ENCODE data around the gene MTFR2.
"Not testable (repeated sequence)": the region's sequence is repeated elsewhere in the genome, so short reads cannot be mapped to it uniquely, and the experiment has no call there.

The MTFR2 gene

GRCh38 chr6:136236466-136237293, 13.4 kb downstream of the MTFR2 start:
- in situ Hi-C loops (cut with HindIII; ENCODE audit: low sequenced_read_pairs), result no loop called here

GRCh38 chr6:136235233-136235564, 14.9 kb downstream of the MTFR2 start:
- in situ Hi-C loops (cut with HindIII; ENCODE audit: low sequenced_read_pairs), result no loop called here

GRCh38 chr6:136232701-136233100, 17.4 kb downstream of the MTFR2 start:
- in situ Hi-C loops (cut with HindIII; ENCODE audit: low sequenced_read_pairs), result no loop called here

GRCh38 chr6:136230219-136230853, 19.8 kb downstream of the MTFR2 start:
- in situ Hi-C loops (cut with HindIII; ENCODE audit: low sequenced_read_pairs), result no loop called here

- in situ Hi-C loops (cut with HindIII; ENCODE audit: low sequenced_read_pairs), result no loop called here
Observed at GRCh38 chr6:136228814-136229213, 21.3 kb downstream of the MTFR2 start.

GRCh38 chr6:136226674-136227377, 23.3 kb downstream of the MTFR2 start:
- in situ Hi-C loops (cut with HindIII; ENCODE audit: low sequenced_read_pairs), result no loop called here

- in situ Hi-C loops (cut with HindIII; ENCODE audit: low sequenced_read_pairs), result no loop called here
Observed at GRCh38 chr6:136226027-136226673, 24.0 kb downstream of the MTFR2 start.

- in situ Hi-C loops (cut with HindIII; ENCODE audit: low sequenced_read_pairs), result no loop called here
Observed at GRCh38 chr6:136225496-136225895, 24.6 kb downstream of the MTFR2 start.

- in situ Hi-C loops (cut with HindIII; ENCODE audit: low sequenced_read_pairs), result not testable (repeated sequence)
Observed at GRCh38 chr6:136224974-136225373, 25.1 kb downstream of the MTFR2 start.

GRCh38 chr6:136216503-136217401, 33.4 kb downstream of the MTFR2 start:
- in situ Hi-C loops (cut with HindIII; ENCODE audit: low sequenced_read_pairs), result no loop called here

GRCh38 chr6:136213853-136214252, 36.3 kb downstream of the MTFR2 start:
- in situ Hi-C loops (cut with HindIII; ENCODE audit: low sequenced_read_pairs), result no loop called here

- in situ Hi-C loops (cut with HindIII; ENCODE audit: low sequenced_read_pairs), result no loop called here
Observed at GRCh38 chr6:136213012-136213539, 37.0 kb downstream of the MTFR2 start.

GRCh38 chr6:136212608-136213007, 37.5 kb downstream of the MTFR2 start:
- in situ Hi-C loops (cut with HindIII; ENCODE audit: low sequenced_read_pairs), result no loop called here

GRCh38 chr6:136210398-136211165, 39.5 kb downstream of the MTFR2 start:
- in situ Hi-C loops (cut with HindIII; ENCODE audit: low sequenced_read_pairs), result no loop called here

- in situ Hi-C loops (cut with HindIII; ENCODE audit: low sequenced_read_pairs), result no loop called here
Observed at GRCh38 chr6:136209496-136209895, 40.6 kb downstream of the MTFR2 start.

GRCh38 chr6:136208783-136209182, 41.3 kb downstream of the MTFR2 start:
- in situ Hi-C loops (cut with HindIII; ENCODE audit: low sequenced_read_pairs), result no loop called here

GRCh38 chr6:136201732-136202131, 48.4 kb downstream of the MTFR2 start:
- in situ Hi-C loops (cut with HindIII; ENCODE audit: low sequenced_read_pairs), result no loop called here

- in situ Hi-C loops (cut with HindIII; ENCODE audit: low sequenced_read_pairs), result no loop called here
Observed at GRCh38 chr6:136192902-136193301, 57.2 kb downstream of the MTFR2 start.

GRCh38 chr6:136191606-136192312, 58.4 kb downstream of the MTFR2 start:
- in situ Hi-C loops (cut with HindIII; ENCODE audit: low sequenced_read_pairs), result no loop called here

Measured in DLD1 (cell line).